T47D (cell line): ENCODE measurements around the gene GCNT2.
"Not testable (repeated sequence)": the region's sequence is repeated elsewhere in the genome, so short reads cannot be mapped to it uniquely, and the experiment has no call there.

Experiments used
- DNase-seq, 2 experiments: peaks; one replicate each; pipeline versions ENCODE4 v3.0.0 to v3.0.0-alpha.2; 2011 to 2012; ENCODE audit warnings: low read depth in 1 of 2, low spot score in 1 of 2
- JUND ChIP-seq: IDR thresholded peaks from 2 replicates; pipeline ENCODE4 v1.6.1; 2012; ENCODE audit warnings: low read depth
- in situ Hi-C: cut with HindIII; loops from 2 replicates; pipeline ENCODE4 v1.10.0; 2016; ENCODE audit warnings: low sequenced_read_pairs, low pct_unique_long_range_greater_than_20kb

Gene GCNT2

GRCh38 chr6:10521104-10521808 is at the start of gene GCNT2:
Gene GCNT2 (plus strand): TSS chr6:10521351. CDS start chr6:10528912, 7,561 bp downstream.
- DNase-seq: peak; percentile 18 to 89
- in situ Hi-C loops: no loop called here
- no peak for TF ChIP-seq JUND

DNA sequence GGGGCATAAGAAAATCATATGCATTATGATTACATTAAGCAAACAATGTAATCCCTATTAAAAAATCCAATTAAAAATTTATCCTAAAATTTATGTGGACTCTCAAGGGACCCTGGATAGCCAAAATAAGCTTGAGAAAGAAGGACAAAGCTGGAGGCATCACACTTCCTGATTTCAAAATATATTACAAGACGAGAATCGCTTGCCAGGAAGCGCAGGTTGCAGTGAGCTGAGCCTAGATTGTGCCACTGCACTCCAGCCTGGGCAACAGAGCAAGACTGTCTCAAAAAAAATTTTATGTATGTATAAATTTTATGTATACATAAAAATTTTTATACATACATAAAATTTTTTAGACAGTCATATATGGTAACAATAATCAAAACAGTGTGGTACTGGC is 48.5 kb upstream of the GCNT2 start:
- no peak for DNase-seq
- in situ Hi-C loops: no loop called here
- TF ChIP-seq JUND: no peak

GRCh38 chr6:10478187-10479040 is 42.7 kb upstream of the GCNT2 start:
- TF ChIP-seq JUND: no peak
- in situ Hi-C loops: no loop called here
- DNase-seq: peak; percentile 54 to 57

GRCh38 chr6:10479939-10480700 is 41.0 kb upstream of the GCNT2 start:
- DNase-seq: peak in 1 of 2 experiments; percentile 14
- no peak for TF ChIP-seq JUND
- in situ Hi-C loops: no loop called here

DNA sequence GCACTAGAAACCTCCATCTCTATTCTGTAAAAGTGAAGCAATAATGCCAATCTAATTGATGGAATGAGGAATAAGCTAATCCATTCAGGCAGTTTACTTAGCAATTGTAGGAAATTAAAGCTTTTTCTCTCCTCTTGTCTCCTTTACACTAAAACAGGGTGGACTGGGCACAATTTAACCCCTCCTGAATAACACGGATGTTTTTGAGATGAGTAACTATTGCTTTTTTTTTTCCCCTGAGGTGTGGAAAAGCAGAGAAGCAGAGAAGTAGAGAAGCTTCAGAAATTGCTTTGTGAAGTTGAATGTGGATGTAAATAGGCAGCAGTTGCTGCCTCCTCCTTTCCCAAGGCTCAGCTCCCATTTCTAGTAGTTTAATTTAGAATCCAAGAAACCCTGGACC is 40.0 kb upstream of the GCNT2 start:
- in situ Hi-C loops: no loop called here
- DNase-seq: no peak
- TF ChIP-seq JUND: no peak

DNA sequence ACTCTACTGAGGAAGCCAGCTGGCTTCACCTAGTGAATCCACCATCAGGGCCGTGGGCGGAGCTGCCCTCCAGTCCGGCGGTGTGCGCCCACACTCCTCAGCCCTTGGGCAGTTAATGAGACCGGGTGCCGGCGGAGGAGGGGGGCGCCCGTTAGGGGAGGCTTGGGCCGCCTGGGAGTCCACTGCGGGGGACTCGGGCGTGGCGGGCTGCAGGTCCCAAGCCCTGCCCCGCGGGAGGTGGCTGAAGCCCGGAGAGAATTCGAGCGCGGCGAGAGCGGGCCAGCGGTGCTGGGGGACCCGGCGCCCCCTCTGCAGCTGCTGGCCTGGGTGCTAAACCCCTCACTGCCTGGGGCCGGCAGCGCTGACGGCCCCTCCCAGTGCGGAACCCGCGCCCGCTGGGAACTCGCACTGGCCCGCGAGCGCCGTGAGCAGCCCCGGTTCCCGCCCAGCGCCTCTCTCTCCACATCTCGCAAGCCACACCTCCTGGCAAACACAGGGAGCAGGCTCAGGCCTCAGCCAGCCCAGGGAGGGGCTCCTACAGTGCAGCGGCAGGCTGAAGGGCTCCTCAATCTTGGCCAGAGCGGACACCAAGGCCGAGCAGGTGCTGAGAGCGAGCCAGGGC is 38.4 kb upstream of the GCNT2 start:
- in situ Hi-C loops: no loop called here
- no peak for TF ChIP-seq JUND
- DNase-seq: no peak

DNA sequence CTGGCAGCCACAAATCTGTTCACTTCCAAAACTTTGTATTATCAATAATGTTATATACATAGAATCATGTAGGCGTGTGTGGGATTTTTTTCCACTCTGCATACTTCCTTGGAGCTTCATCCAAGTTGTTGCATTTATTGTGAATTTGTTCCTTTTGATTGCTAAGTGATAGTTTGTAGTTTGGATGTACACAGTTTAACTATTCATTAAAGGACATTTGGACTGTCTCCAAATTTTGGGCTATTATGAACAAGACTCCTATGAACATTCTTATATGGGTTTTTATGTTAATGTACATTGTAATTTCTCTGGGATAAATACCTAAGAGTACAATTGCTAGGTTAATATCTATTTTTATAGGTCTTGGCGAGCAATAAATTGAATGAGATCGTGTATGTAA is 36.2 kb upstream of the GCNT2 start:
- in situ Hi-C loops: no loop called here
- DNase-seq: no peak
- TF ChIP-seq JUND: no peak

GRCh38 chr6:10485406-10485805 is 35.7 kb upstream of the GCNT2 start:
- TF ChIP-seq JUND: no peak
- DNase-seq: no peak
- in situ Hi-C loops: no loop called here

- in situ Hi-C loops: no loop called here
- no peak for TF ChIP-seq JUND
- DNase-seq: no peak
Measured at GRCh38 chr6:10486215-10486614, 34.9 kb upstream of the GCNT2 start.

DNA sequence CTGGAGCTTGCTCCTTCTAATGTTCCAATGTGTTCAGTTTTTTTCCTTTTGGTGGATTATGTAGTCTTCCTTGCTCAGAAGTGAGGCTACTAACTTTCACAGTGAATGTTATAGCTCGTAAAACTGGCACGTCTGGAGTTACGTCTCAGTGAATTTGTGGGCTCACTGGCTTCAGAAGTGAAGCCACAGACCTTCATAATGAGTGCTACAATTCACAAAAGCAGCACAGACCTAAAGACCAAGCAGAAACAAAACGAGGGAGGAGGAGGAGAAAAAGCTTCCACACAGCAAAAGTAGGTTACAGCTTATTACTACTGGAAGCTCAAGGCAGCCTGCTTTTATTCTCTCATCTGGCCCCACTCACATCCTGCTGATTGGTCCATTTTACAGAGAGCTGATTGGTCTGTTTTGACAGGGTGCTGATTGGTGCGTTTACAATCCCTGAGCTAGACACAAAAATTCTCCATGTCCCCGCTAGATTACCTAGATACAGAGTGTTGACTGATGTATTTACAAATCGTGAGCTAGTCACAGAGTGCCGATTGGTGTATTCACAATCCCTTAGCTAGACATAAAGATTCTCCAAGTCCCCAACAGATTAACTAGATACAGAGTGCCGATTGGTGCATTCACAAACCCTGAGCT is 34.1 kb upstream of the GCNT2 start:
- DNase-seq, in situ Hi-C loops: not testable (repeated sequence)

DNA sequence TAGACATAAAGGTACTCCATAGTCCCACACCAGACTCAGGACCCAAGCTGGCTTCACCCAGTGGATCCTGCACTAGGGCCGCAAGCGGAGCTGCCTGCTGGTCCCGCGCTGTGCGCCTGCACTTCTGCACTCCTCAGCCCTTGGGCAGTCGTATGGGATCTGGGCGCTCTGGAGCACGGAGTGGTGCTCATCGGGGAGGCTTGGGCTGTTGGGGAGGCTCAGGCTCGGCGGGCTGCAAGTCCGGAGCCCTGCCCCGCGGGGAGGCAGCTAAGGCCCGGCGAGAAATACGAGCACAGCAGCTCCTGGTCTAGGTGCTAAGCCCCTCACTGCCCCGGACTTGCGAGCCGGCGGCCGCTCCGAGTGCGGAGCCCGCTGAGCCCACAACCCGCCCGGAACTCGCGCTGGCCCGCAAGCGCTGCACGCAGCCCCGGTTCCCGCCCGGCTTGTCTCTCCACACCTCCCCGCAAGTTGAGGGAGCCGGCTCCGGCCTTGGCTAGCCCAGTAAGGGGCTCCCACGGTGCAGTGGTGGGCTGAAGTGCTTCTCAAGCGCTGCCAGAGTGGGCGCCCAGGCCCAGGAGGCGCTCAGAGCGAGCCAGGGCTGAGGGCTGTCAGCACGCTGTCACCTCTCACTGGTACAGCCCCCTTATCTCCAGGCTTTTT is 33.4 kb upstream of the GCNT2 start:
- TF ChIP-seq JUND: no peak
- no peak for DNase-seq
- in situ Hi-C loops: no loop called here
